Measurements from ENCODE around the gene CCDC107. TPM values are rescaled to one million over a fixed set of nuclear protein-coding genes. Genes with fewer than 3 reads are reported as not detected.

CCDC107 gene
- polyA plus RNA-seq, 1 experiment: 11.8 TPM

DNA sequence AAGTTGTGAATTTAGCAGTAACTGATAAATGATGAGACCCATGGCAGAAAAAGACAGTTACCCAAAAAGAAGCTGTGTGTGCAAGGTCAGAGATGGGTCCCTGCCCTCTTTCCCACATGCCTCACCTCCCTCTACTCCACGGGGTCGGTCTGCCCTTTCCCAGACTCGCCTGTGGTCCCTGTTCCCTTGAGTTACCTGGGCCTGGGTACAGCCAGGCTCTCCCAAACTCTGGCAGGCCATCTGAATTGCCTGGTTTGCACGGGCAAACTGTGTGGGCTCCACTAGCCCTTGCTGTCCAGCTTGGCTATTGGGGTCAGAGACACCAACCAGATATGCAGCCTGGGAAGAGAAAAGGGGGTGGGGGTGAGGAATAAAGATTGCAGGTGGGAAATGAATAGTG lies 50.1 kb downstream of the CCDC107 start:
- TF ChIP-seq, protein P1, sequence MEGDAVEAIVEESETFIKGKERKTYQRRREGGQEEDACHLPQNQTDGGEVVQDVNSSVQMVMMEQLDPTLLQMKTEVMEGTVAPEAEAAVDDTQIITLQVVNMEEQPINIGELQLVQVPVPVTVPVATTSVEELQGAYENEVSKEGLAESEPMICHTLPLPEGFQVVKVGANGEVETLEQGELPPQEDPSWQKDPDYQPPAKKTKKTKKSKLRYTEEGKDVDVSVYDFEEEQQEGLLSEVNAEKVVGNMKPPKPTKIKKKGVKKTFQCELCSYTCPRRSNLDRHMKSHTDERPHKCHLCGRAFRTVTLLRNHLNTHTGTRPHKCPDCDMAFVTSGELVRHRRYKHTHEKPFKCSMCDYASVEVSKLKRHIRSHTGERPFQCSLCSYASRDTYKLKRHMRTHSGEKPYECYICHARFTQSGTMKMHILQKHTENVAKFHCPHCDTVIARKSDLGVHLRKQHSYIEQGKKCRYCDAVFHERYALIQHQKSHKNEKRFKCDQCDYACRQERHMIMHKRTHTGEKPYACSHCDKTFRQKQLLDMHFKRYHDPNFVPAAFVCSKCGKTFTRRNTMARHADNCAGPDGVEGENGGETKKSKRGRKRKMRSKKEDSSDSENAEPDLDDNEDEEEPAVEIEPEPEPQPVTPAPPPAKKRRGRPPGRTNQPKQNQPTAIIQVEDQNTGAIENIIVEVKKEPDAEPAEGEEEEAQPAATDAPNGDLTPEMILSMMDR (IDR thresholded peaks at IDR 0.05; ENCODE audit: low read depth, low read length): no peak
- no peak overlapping the region for H3K27ac ChIP-seq (ENCODE audit: low read depth, low read length)
- DNase-seq (ENCODE audit: low read depth, low spot score): no peak
- H3K9me3 ChIP-seq (ENCODE audit: control insufficient read depth, insufficient read depth, low read length): no peaks in the 10 kb centered on the region
- POLR2A ChIA-PET: interaction anchor here (1.1 to 1.8 kb wide), 2 partner anchors 20 to 24 kb away, joined by 3 to 5 read pairs; partner anchors contain the start of gene CREB3
- H3K27me3 ChIP-seq (ENCODE audit: control insufficient read depth, insufficient read depth, low read length): no peaks in the 10 kb centered on the region
- no peak overlapping the region for H3K4me3 ChIP-seq (ENCODE audit: low read depth, low read length)
- CTCF ChIA-PET: interaction anchor here (1.0 to 7.5 kb wide), 3 partner anchors 12 to 61 kb away, joined by 3 to 48 read pairs (median 3); no protein-coding TSS in a partner anchor

GRCh38 chr9:35710818-35711500 lies 52.9 kb downstream of the CCDC107 start:
- H3K27me3 ChIP-seq (ENCODE audit: control insufficient read depth, insufficient read depth, low read length): no peaks in the 10 kb centered on the region
- CTCF ChIA-PET: interaction anchor here (0.7 to 7.5 kb wide), 2 partner anchors 12 to 15 kb away, joined by 4 to 48 read pairs; no protein-coding TSS in a partner anchor
- no peaks in the 10 kb centered on the region for H3K9me3 ChIP-seq (ENCODE audit: control insufficient read depth, insufficient read depth, low read length)
- TF ChIP-seq, protein P1 (IDR thresholded peaks at IDR 0.05; ENCODE audit: low read depth, low read length): no peak
- H3K27ac ChIP-seq (ENCODE audit: low read depth, low read length): no peak overlapping the region
- DNase-seq (ENCODE audit: low read depth, low spot score): no peak
- POLR2A ChIA-PET: interaction anchor here (0.8 to 1.9 kb wide), 4 partner anchors 13 to 21 kb away, joined by 3 to 8 read pairs (median 5); partner anchors contain the start of gene TPM2
- H3K4me3 ChIP-seq (ENCODE audit: low read depth, low read length): no peak overlapping the region

Small RNA genes within 50 kb of the gene (small RNA-seq; reads per million reads assigned to genes)
- gene RMRP (ENCODE audit: insufficient read length, low read depth) (not detected), gene RN7SL22P (ENCODE audit: insufficient read length, low read depth) (not detected)

Other genes with a start within 250 kb of the CCDC107 start
- gene RUSC2, start 168.2 kb upstream of the CCDC107 start, polyA plus RNA-seq (2011; rRNA removed): 17.4 and 19.3 TPM in 2 replicates
- 12.8 and 14.5 TPM in 2 replicates for gene TESK1, start 53.0 kb upstream of the CCDC107 start, polyA plus RNA-seq (2011; rRNA removed)
- 0.86 and 1.0 TPM in 2 replicates for gene CD72, start 39.9 kb upstream of the CCDC107 start, polyA plus RNA-seq (2011; rRNA removed)
- gene SIT1, start 7.4 kb upstream of the CCDC107 start, polyA plus RNA-seq (2011; rRNA removed): not detected in 2 replicates
- 173 and 306 TPM in 2 replicates for gene RMRP, start 273 bp upstream of the CCDC107 start, polyA plus RNA-seq (2011; rRNA removed)
- 1.1 and 1.2 TPM in 2 replicates for gene ARHGEF39, start 6.9 kb downstream of the CCDC107 start, polyA plus RNA-seq (2011; rRNA removed)
- gene CA9, start 15.6 kb downstream of the CCDC107 start, polyA plus RNA-seq (2011; rRNA removed): 1.2 and 1.3 TPM in 2 replicates
- gene TPM2, start 31.6 kb downstream of the CCDC107 start, polyA plus RNA-seq (2011; rRNA removed): 1,535 and 1,633 TPM in 2 replicates
- gene TLN1, start 73.9 kb downstream of the CCDC107 start, polyA plus RNA-seq (2011; rRNA removed): 165 and 224 TPM in 2 replicates
- 51.1 and 58.1 TPM in 2 replicates for gene CREB3, start 74.4 kb downstream of the CCDC107 start, polyA plus RNA-seq (2011; rRNA removed)
- gene GBA2, start 90.9 kb downstream of the CCDC107 start, polyA plus RNA-seq (2011; rRNA removed): 32.9 and 34.7 TPM in 2 replicates
- gene RGP1, start 91.0 kb downstream of the CCDC107 start, polyA plus RNA-seq (2011; rRNA removed): 20.2 and 20.7 TPM in 2 replicates
- gene MSMP, start 96.0 kb downstream of the CCDC107 start, polyA plus RNA-seq (2011; rRNA removed): not detected in 2 replicates
- gene NPR2, start 133.3 kb downstream of the CCDC107 start, polyA plus RNA-seq (2011; rRNA removed): 31.9 and 44.6 TPM in 2 replicates
- gene SPAG8, start 154.0 kb downstream of the CCDC107 start, polyA plus RNA-seq (2011; rRNA removed): 0.56 and 0.58 TPM in 2 replicates
- gene HINT2, start 156.8 kb downstream of the CCDC107 start, polyA plus RNA-seq (2011; rRNA removed): 17.5 and 18.5 TPM in 2 replicates
- gene FAM221B, start 170.4 kb downstream of the CCDC107 start, polyA plus RNA-seq (2011; rRNA removed): not detected in 2 replicates
- gene TMEM8B, start 170.9 kb downstream of the CCDC107 start, polyA plus RNA-seq (2011; rRNA removed): 3.3 and 4.7 TPM in 2 replicates
- gene OR13J1, start 212.1 kb downstream of the CCDC107 start, polyA plus RNA-seq (2011; rRNA removed): not detected in 2 replicates
- gene HRCT1, start 247.9 kb downstream of the CCDC107 start, polyA plus RNA-seq (2011; rRNA removed): 2.7 and 3.0 TPM in 2 replicates

Data from AG04450 (cell line).